GM18909 (cell line): ENCODE data around the gene SUN3.
A peak's percentile ranks its signal among the peaks of the same experiment; 100 is the strongest.
"Not testable (repeated sequence)": the region's sequence is repeated elsewhere in the genome, so short reads cannot be mapped to it uniquely, and the experiment has no call there.

Experiments
- ATAC-seq: cut with Tn5 transposase; IDR thresholded peaks from one replicate; pipeline ENCODE4 v1.9.1; 2021; ENCODE audit warnings: mild to moderate bottlenecking; ENCODE audit not compliant: unreplicated experiment, poor library complexity

Gene SUN3

GRCh38 chr7:48035301-48035966, 6.5 kb upstream of the SUN3 start, which contains the start of gene C7orf57:
Gene C7orf57 (plus strand): TSS chr7:48035543. CDS start chr7:48036309, 766 bp downstream.
- peak; percentile 98 for ATAC-seq

GRCh38 chr7:48033922-48034321, 5.0 kb upstream of the SUN3 start:
- ATAC-seq = no peak

GRCh38 chr7:48031111-48031510, 2.2 kb upstream of the SUN3 start:
- no peak for ATAC-seq

GRCh38 chr7:48025624-48026023, 3.3 kb downstream of the SUN3 start:
- no peak for ATAC-seq

GRCh38 chr7:48017674-48018073, 11.2 kb downstream of the SUN3 start:
- ATAC-seq = no peak

- no peak for ATAC-seq
Observed at GRCh38 chr7:48016641-48017040, 12.3 kb downstream of the SUN3 start.

- no peak for ATAC-seq
Observed at GRCh38 chr7:48011951-48012350, 17.0 kb downstream of the SUN3 start.

- ATAC-seq = no peak
Observed at GRCh38 chr7:48011323-48011722, 17.6 kb downstream of the SUN3 start.

GRCh38 chr7:48009954-48010353, 19.0 kb downstream of the SUN3 start:
- no peak for ATAC-seq

GRCh38 chr7:48009257-48009656, 19.6 kb downstream of the SUN3 start:
- ATAC-seq = no peak

- ATAC-seq = no peak
Observed at GRCh38 chr7:48006866-48007265, 22.0 kb downstream of the SUN3 start.

- ATAC-seq = no peak
Observed at GRCh38 chr7:48004638-48005037, 24.3 kb downstream of the SUN3 start.

- ATAC-seq = no peak
Observed at GRCh38 chr7:48004032-48004431, 24.9 kb downstream of the SUN3 start.

GRCh38 chr7:48000164-48000563, 28.7 kb downstream of the SUN3 start:
- not testable (repeated sequence) for ATAC-seq

- no peak for ATAC-seq
Observed at GRCh38 chr7:47999413-47999812, 29.5 kb downstream of the SUN3 start.

- no peak for ATAC-seq
Observed at GRCh38 chr7:47992446-47992845, 36.5 kb downstream of the SUN3 start.

- ATAC-seq = peak; percentile 99
Observed at GRCh38 chr7:47991741-47992311, 37.1 kb downstream of the SUN3 start.

GRCh38 chr7:47991270-47991669, 37.6 kb downstream of the SUN3 start:
- ATAC-seq = no peak

GRCh38 chr7:47990592-47990991, 38.3 kb downstream of the SUN3 start:
- no peak for ATAC-seq

- not testable (repeated sequence) for ATAC-seq
Observed at GRCh38 chr7:47989607-47990400, 39.1 kb downstream of the SUN3 start.
